ELF-1 (cell line): ENCODE data around the gene MZB1.
"Not testable (repeated sequence)": the region's sequence is repeated elsewhere in the genome, so short reads cannot be mapped to it uniquely, and the experiment has no call there.

ENCODE experiments used
- DNase-seq: peaks from one replicate; pipeline ENCODE4 v3.0.0-alpha.2; 2016; ENCODE audit warnings: low read depth, low spot score

The MZB1 gene

DNA sequence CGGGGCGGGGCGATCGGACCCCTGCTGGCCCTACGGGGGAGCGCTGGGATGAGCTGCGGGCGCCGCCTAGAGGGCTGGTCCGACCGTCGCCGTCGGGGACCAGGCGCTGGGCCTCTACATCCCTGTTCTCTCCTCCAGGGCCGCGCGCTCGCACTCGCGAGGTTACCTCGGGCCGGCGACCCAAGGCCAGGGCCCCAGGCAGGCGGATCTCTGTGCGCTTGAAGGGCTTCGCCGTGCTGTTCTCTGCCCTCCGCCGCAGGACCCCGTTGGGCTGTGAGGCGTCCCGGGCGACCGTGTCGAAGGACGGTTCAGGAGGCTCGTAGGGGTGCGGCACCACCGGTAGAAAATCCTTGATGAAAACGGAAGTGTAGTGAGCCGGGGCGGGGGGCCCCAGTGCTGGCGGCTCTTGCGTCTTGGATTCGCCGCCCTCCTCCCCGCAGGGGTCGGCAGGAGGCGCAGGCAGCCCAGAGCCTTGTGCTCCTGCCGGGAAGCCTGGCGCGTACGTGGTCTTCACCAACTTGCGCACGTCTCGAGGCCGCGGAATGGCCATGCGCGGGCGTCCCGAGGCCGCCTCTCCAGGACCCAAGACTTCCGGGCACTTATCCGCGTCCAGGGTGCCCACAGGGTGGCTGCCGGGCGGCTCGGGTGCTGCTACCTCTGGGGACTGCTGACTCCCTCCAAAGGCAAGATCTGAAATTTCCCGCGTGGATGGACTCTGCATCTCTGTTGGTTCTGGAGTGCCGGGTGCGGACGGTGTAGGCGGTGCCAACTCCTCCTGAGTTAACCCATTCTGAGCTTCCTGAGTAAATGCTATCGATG lies 3.2 kb upstream of the MZB1 start:
- DNase-seq = peak; percentile 89

DNA sequence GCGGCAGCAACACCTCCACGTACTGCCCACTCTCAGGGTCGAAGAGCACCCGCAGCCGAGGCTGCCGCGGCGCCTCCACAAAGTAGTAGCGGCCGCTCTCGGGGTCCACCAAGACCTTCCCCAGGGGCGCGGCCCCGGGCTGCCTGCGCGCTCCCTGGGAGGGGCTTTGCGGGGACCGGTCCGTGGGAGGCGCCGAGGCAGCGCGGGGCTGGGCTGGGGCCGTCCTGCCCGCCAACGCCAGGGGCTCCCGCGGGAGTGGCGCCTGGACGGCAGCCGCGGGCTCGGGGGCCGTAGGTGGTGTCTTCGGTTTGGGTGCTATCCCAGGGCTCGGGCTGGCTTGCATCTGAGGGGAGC lies 2.6 kb upstream of the MZB1 start:
- no peak for DNase-seq

DNA sequence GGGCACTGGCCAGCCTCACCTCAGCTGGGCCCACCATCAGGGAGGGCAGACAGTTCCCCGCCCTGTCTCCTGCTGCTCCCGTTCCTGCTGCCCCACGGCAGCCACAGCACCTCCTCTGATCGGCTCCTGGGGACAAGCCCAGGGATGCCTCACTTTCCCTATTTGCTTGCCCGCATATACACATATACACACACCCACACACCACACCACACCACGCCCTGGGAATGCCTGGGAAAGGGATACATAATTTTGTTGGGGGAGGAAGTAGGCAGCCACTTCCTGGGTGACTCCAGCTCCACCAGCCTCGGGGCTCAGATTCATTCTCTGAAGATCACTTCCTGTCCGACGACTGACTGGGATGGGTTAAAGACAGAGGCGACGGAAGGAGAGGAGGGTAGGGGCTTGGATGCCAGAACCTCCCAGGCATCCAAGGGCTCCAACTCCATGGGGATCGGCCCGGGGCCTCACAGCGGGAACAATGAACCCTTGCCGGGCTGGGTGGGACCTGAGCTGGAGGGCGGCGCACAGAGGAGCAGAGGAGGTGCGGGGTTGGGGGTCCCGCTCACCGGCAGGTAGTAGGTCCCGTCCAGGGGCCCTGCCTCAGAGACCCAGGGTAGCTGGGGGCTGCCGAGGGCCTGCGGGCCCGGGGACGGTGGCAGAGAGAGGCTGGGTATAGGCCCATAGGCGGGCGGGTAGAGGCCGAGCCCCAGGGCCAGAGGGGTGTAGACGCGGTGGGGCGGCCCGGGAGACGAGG lies 2.0 kb upstream of the MZB1 start:
- peak; percentile 42 for DNase-seq

DNA sequence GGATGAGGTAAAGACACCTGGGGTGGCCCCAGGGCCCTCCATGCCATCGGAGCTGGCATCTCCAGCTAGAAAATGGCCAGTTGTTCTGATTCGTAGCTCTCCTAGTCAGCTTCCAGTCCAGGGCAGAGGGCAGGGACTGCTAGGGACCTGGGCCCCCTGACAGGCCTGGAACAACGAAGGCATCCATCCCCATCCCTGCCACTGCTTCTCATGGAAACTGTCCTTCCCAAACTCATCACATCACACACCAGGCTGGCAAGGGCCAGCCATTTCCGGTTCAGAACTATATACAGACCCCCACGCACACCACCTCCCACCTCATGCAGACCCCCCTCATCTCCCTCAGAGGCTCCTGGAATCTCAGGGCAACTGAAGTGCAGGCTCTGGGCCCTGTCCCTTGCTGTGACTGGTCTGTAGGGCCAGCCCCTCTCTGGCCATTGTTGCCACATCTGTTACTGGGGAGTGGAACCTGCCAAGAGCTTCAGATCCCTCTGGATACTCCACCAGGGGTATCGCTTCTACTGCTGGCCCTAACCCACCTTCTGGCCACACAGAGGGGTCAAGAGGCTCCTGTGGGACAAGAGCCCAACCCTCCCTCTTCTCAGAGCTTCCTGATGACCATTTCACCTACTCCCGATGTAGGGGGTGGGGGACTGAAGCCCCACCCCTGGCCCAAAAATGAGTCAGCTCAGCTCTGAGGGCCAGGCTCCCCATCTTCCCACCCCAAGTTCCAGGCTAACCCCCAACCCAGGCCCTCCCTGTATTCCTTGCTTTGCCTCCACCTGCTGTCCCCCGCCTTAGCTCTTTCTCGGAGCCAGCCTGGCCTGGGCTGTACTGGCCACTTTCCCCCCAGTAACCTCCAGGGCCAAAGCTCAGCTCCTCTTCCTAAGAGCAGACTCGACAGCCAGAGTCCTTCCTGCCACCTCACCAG lies 1.2 kb upstream of the MZB1 start:
- DNase-seq = no peak

DNA sequence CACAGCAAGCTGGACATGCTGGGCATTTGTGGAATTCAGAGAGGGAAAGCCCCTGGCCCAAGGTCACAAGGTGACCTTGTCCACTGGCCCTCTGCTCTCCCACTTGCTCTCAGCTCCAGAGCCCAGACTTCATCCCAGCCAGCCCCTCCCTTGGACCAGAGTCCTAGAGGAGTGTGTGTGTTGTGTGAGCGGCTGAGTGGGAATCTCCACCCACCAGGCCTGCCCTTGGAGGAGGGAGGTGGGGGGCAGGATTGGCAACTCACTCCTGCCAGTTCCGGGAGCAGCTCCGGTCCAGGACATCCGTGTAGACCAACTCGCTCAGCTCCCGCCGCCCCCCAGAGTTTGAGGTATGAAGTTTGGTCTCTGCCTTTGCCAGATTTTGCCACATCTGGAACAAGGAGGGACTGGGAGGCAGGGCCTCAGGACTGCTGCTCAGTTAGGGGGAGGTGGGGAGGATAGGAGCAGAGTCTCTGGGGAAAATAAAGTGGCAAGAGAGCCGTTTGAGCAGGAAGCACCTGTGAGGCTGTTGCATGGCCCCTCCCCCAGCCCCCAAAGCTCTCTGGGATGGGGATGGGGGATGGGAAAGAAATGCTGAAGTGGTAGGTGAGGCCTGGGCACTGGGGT lies 1.4 kb downstream of the MZB1 start:
- DNase-seq = no peak

DNA sequence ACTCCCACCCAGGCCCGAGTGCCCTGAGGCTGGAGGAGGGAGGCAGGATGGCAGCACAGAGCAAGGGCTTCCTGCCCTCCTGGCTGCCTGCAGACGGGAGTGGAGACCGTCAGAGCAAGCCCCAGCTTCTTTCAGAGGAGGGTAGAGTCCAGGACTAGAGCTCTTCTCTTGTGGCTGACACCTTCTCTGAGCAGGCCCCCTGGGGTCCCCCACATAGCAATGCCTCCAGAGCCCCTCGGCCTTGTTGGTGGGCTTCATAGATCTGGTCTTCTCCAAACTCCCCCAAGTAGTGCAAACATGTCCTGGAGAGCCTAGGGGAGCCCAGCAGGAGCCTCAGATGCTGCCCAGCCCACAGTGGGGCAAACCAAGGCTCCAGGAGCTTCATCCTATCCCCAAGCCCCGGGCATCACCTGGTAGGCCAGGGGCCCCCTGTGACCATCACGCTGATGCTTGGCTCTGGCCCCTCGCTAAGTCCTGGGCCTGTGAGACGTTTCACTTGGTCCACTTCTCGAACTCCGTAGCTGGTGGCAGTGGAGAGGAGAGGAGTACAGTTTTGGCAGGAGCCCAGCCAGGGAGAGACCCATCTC lies 2.0 kb downstream of the MZB1 start:
- DNase-seq = no peak

DNA sequence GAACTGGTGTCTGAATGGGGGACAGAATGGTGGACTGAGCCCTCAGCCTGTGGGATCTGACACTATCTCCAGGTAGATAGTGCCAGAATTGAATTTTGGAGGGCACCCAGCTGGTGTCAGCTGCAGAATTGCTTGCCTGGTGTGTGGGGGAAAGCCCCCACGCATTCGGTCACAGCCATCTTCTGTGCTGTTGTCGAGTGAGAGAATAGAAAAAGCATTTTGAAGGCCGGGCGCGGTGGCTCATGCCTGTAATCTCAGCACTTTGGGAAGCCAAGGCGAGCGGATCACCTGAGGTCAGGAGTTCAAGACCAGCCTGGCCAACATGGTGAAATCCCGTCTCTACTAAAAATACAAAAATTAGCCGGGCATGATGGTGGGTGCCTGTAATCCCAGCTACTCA lies 2.8 kb downstream of the MZB1 start:
- not testable (repeated sequence) for DNase-seq

DNA sequence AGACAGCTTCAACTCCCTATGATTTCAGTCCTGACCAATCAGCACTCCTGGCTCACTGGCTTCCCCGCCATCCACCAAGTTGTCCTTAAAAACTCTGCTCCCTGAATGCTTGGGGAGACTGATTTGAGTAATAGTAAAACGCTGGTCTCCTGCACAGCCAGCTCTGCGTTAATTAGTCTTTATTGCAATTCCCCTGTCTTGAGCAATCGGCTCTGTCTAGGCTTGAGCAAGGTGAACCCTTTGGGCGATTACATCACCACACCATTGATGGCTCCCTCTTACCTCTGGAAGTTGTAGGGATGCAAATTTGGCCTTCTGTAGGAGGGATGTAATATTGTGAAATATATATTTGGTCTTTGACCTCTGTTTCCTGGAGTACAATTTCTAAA lies 3.7 kb downstream of the MZB1 start:
- DNase-seq = no peak

DNA sequence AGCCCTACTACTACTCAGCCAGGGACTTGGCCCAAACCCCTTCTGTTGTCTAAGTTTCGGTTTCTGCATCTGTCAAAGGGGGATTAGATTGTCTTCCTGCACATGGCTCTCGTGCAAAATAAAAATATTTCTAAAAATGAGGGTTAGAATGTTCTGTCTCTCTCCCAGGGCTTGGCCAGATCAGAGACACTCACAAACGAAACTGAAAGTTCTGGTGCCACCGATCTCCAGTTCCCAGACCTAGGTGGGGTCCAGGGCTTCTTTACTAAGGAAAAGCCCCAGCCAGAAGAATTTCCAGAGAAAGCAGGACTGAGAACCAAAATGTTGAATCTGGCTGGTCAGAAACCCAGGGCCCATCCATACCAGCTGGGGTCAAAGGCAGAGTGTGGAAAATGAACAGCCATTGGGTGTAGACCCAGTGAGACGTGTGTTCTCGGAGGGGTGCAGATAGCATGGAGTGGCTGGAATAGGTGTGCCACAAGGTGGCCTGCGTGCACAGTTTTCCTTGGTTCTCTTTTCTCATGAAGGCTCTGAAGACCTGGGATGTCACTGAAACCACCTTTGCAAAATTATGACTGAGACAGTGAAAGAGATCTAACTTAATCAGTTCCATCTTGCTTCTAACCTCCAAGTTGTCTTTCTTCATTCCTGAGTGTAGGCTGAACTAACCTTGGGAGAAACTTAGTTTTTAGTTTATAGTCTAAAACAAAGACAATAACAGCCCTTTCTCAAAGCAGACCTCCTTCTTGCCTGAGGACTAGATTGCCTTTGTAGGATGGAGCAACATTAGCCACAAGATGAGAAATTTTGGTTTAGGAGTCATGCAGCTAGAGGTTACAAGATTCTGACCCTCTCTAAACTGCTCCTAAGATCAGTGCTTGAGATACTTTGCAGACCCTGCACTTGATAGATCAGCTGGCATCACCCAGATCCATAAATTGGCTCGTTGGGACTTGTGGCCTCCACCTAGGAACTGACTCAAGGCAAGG lies 4.4 kb downstream of the MZB1 start:
- DNase-seq = no peak

DNA sequence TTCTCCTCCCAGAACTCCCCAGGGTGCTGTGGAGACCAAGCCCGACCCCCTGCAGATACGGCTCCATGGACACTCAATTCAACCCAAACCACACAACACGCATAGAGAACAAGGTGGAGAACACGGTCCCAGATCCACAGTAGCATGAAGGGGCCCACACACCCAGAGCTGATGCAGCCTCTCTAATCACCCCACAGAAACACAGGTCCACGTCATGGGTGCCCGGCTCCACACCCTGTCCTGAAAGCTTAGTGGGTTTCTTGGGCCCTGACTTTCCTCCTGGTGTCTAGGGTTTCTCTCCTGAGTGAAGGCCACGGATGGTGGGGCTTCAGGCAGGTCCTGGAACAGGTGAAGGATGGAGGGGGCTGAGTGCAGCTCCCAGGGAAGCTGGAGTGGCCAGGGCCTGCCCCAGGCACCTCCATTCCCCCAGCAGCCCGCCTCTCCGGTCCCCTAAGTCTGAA lies 5.1 kb downstream of the MZB1 start:
- no peak for DNase-seq

DNA sequence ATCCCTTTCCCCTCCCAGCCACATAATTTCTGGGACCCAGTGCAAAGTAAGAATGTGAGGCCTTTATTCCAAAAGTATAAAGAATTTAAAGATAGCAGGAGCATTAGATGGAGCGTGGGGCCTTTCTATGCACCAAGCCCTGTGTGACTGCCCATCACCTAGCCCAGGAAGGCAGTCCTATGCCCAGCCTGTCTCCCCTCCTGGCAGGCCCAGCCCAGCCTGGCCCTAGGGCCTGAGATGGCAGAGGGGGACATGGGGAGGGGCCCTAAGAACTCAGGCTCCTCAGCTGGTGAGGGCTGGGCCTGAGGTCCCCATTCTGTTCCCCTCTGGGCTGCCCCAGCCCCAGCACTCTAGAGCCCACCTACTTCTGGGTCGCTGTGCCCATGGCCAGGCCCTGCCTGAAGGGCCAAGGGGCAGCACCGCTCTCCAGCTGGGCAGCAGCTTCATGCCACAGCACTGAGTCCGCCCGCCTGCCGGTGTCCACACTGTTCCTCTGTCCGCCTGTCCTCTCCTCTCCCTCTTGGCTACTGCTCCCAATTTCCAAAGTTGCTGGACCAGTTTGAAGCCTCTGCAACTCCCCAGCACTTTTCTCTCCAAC lies 5.6 kb downstream of the MZB1 start:
- DNase-seq = no peak

DNA sequence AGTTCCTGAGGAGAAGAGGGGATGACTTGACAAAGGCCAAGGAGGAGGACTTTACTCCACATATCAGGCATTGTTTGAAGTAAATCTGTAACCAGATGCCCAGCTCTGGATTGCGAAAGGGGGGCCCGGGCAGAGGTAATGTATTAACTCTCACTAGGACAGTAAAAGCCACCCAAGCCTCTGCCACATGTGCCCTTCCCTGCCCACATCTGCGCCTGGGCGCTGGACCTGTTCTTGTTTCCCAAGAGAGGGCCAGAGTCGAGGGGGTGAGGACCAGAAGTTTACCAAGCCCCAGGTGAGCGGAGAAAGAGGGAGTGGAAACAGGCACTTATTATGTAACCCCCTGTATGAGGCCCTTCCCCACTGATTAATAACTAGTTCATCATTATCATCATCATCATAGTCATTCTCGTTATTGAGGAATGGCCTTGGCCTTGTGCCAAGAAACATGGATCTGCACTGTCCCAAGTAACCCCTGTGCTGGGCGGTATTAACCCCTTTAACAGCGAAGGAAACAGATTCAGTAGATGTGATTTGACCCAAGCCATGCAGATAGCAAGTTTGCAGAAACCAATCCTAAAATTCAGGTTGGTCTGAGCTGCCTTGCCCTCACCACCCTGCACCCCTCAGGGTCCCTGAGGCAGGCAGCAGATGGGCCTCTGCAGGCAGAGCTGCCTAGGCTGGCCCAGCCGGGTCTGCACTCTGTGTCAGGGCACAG lies 6.3 kb downstream of the MZB1 start, which contains the start of gene SLC23A1:
SLC23A1 (minus strand) TSS at position 23 of the 718 bp plus-strand sequence. CDS start 44 bp downstream, outside the sequence.
- no peak for DNase-seq

DNA sequence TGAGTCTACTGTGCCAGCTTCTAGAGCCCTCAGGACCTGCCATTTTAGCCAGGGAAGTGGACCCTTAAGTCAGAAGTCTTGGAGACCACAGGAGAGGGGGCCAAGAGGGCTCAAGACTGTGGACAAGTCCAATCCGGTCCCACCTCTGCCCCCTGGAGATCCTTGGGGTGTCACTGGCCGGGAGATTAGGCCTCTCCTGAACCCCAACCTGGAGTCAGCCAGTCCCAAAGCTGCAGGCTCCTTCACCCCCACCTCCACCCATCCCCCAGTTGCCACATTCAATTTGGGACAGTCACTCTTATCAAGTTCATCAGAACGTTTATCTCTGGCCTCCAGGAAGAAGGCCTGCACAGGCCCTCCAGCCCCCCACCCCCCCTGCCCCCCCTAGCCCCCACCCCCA lies 6.9 kb downstream of the MZB1 start:
- no peak for DNase-seq

DNA sequence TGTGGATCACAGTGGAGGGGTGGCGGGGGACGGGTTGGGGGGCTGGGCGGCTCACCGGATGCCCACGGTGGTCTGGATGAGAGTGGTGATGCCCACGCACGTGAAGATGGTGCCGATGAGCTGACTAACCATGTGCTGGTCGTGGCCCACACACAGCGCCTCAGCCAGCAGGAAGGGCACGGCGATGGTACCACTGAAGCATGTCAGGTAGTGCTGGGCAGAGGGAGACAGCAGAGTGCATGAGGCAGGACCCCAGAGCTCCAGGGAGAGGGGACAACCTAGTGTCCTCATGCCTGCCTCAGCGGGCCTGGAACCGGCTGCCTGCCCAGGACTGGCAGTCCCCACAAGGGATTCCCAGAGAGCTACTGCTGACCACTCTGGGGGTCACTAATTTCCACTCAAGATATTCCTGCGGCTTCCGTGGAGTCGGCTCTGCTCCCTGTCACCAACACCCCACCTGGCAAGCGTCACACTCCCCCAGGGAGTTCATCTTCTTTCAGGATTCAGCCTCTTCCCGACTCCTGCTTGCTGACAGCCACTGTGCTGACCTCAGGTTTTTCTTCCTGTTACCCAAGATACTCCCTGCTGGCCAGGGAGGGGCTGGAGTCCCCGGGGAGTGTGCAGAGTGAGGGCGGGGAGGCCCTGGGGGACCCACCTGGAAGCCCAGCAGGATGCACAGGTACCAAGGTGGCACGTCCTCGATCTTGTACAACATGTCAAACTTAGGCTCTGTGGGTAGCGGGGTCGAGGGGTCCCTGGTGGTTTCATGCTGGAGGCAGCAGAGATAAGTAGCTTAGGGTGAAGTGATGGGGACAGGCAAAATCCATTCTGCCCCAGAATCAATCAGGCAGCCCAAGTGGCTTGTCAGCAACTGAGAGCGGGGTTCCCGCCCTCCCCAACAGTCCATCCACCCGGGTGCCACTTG lies 7.6 kb downstream of the MZB1 start:
- no peak for DNase-seq

DNA sequence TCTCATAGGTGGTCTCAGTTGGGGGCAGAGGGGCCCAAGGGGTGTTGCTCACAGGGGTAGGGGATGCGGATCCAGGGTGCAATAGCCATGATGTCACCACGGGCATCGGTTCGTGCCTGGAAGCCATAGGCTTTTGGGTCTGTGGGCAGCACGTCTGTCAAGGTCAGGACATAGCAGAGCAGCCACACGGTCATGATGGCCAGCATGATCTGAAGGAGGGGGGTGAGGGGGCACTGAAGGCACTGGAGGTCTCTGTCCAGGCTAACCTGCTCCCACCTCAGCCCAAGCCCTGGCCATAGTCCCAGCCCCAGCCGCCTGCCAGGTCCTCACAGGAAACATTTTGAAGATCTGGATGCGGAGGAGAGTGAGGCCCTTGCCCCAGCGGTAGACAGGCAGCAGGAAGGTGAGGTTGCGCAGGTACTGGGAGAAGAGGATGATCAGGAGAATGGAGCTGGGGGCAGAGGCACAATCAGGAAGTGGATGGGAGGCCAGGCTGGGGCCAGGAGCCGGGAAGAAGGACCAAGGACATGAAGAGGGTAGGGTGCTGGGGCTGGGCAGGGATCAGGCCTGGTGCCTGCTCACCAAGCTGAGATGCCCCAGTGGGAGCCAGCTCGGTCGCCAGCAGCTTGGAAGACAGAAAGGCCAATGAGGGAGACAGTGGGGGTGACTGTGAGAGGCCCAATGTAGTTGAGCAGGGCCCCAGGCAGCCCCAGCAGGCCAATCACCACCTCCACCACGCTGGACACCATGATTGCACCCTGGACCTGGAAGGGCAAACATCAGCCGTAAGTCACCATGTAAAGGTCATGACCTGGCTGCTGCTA lies 9.9 kb downstream of the MZB1 start:
- DNase-seq = no peak

DNA sequence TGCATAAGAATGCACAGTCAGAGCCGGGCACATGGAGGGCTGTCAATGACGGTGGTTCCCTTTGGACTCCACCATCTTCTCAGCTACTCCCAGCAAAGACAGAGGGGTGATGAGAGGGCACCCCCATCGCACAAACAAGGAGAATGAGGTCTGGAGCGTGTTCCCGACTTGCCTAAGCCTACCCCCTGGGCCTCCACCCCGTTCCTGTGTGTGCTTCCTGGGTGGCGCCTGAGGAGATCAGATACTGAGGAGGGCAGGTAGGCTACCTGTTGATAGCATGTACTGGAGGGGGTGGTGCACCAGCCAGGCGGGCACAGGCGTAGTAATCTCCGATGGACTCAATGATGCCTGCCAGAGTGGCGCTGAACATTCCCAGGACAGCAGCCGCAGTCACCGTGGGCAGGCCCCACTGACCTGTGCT lies 10.8 kb downstream of the MZB1 start:
- no peak for DNase-seq
